GM19240 (cell line): ENCODE measurements around the gene CHCHD4.
"Not testable (repeated sequence)": the region's sequence is repeated elsewhere in the genome, so short reads cannot be mapped to it uniquely, and the experiment has no call there.

Experiments
- DNase-seq: peaks from one replicate; pipeline ENCODE4 v3.0.0; 2011; ENCODE audit warnings: low spot score; ENCODE audit not compliant: insufficient read length

The CHCHD4 gene

DNA sequence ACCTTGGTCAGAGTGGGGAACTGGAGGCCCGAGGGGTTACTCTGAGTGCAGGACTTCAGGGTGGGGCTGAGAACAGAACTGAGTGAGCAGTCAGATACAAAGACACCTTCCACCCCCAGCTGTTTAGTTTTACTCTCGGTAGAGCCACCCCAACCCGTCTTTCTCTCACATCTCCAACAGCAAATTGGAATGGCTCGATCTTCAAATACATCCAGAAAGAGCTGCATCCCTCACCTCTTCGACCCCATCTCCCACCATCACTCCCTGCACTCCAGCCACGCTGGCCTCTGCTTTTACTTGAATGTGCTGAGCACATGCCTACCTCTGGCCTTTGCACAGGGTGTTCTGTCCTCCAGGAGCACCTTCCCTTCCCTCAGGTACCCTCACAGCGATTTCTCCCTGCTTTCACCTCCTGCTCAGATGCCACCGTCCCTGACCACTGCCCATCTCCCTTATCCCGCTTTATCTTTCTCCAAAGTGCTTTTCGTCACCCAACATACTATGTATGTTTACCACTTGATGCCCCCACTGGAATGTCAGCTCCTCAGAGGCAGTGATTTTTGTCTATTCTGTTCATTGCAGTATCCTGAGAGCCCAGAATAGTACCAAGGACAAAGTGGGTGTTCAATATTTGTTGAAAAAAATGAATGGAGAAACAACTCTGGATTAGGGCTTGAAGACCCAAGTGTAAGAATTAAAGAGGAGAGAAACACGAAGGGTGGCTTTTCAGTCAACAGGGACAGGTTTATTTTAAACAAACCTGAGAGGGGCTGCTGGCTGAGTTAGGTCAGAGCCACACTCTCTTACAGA is 4.4 kb downstream of the CHCHD4 start:
- no peak for DNase-seq

DNA sequence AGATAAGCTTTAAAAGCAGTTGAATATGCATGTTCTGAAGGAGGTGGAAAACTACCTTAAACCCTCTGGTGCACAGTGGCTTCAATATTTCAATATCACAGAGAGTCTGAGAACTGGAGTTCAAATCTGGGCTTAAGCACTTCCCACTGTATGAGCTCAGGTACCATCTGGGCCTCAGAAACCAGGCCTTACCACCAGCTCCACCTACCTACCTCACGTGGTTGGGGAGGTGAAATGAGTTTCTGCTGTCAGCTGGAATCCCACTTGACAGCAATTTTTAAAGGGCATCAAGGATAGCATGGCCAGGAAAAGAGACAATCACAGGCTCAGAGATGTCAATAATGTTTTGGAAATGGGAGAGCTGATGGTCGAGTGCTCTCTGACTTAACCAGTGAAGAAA is 5.0 kb downstream of the CHCHD4 start:
- DNase-seq = no peak

DNA sequence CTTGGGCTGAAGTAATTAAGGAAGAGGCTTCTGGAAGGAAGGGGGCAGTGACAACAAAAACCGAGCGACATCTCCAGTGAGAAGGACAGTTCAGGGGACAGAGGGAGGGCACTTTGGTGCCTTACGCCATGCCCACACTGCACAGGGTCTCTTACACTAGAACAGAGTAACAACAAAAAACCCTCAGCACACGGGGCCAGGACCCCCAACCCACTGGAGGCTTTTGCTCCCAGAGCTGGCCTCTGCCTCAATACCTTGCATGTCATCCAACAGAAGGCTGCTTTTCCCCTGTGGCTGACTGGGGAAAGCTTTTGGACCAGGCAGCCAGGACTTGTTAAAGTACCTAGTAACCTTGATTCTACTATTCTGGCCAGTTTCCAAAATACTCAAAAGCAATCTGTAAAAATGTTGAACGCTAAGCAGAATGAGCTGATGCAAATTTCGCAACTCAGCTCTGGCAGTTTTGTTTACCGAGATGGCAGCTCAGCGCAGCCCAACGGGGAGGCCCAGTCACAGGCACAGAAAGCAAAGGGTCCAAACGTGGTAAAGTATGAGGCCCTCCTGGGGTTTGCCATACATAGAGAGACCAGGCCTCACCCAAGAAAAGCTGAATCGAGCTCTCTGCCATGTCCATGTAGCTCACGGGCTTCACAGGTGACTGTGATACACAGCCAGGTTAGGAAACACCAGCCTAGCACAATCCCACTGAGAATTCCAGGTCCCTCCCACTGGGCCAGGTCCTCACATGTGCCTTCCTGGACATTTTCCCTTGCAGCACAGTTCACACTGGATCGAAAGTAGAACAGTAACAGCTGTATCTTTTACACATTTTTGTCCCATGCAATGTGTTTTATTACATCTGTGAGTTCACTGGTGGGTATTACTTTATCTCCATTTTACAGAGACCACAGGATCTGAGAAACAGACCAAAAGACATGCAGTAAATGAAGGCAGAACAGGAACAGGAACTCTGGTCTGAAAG is 6.0 kb downstream of the CHCHD4 start:
- no peak for DNase-seq

DNA sequence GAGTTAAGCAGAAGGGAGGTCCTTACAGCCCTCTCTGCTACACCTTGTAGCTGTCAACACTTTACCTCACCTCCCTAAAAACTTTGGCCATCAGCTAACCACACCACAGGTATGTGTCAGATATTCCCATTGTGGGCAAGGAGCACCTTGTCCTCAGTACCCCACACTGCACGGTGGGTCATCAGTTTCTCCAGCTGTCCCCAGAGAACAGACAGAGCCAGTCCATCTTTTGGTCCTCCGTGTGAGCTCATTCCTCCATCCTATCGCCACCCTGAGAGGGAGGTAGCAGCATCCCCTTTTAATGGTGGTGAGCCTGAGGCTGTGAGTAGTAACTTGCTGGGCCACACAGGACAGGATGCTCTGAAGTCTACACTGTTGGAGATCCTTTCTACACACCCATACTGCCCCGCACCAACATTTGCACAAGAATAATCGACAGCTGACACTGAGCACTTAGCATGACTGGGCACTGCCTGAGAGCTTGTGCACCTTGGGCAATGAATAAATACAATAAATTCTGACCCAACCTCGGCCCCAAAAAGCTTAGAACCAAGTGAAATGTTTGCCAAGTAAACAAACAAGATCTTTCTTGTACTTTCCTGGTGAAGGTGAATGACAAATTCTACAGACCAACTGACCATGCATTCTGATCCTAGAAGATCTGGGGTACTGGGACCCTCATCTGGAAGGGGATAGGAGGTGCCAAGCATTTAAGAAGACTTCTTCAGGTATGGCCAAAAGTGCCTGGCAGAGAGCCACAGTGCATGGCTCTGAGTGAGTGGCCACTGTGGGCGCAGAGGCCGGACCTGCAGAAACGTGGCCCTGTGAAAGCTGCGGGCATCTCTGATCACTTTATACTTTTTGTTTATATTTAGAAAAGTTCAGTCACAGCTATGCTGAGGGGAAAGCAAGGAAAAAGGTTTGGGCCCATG is 6.9 kb downstream of the CHCHD4 start:
- DNase-seq = no peak

DNA sequence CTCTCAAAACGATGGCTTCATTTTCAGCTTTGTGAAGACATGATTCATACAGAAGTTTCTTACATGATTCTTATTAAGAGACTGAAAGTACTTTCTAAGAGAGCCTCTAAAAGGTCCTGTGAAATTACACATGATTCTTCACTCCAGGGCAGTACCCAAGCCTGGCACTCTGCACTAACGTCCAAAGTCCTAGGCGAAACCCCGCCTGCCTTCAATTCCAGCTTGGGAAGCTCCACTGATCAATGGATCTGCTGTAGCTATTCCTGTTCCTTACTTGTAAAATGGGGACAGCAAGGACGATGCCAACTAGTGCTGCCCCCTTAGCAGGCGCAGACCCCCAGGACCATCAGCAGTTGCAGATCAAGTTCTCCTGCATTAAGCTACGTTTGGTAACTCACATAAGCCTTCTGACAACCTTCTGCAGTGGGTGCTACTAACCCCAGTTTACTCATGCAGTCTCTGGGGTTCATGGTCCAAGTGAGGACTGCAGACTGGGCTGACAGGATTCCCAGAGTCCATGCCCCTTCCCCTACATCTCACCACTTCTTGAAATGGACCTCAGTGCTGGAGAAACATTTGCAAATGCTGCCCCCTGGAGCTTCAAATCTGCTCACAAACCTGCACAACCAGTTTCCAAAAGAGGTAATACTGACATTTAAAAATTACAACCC is 10.6 kb downstream of the CHCHD4 start:
- no peak for DNase-seq

DNA sequence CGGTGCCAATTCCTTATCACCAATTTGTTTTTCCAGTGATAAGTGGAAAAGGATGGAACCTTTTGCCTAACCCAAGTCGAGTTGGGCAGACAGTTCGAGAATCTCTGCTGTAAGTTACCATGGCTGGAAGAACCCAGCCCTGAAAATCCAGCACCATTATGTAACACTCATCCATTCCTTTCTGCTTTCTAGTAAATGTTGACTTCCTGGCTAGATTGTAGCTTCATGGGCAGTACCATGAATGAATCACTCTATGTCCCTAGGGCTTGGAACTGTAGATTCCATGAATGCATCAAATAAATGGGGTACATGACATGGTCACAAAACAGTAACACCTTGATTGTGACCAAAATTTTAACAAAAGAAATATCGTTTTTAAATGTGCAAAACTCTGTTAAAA is 14.0 kb downstream of the CHCHD4 start:
- no peak for DNase-seq

DNA sequence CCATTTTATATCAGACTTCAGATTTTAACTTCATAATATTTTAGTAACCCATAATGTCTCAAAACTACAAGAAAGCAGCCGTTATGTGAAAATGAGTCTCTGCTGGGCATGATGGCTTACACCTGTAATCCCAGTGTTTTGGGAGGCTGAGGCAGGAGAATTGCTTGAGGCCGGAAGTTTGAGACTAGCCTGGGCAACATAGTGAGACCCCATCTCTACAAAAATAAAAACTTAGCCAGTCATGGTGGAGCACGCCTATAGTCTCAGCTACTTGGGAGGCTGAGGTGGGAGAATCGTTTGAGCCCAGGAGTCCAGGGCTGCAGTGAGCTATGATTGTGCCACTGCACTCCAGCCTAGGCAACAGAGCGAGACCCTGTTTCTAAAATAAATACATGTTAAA is 14.8 kb downstream of the CHCHD4 start:
- not testable (repeated sequence) for DNase-seq

DNA sequence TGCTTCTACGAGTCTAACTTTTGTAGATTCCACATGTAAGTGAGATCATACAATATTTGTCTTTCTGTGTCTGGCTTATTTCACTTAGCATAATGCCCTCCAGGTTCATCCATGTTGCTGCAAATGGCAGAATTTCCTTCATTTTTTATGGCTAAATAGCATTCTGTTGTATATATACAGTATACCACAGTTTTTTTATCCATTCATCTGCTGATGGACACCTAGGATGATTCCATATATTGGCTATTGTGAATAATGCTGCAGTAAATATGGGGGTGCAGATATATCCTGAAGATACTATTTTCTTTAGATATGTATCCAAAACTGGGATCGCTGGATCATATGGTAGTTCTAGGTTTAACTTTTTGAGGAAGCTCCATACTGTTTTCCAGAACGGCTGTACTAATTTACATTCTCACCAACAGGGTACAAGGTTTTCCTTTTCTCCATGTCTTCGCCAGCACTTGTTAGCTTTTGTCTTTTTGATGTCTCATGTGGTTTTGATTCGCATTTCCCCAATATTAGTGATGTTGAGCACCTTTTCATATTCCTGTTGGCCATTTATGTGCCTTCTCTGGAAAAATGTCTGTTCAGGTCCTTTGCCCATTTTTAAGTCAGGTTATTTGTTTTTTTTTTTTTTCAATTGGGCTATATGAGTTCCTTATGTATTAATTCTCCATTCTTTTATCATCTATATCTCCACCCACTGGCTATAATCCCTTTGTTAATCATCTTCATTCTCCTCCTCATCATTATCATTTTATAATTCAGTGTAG is 26.9 kb downstream of the CHCHD4 start:
- no peak for DNase-seq

DNA sequence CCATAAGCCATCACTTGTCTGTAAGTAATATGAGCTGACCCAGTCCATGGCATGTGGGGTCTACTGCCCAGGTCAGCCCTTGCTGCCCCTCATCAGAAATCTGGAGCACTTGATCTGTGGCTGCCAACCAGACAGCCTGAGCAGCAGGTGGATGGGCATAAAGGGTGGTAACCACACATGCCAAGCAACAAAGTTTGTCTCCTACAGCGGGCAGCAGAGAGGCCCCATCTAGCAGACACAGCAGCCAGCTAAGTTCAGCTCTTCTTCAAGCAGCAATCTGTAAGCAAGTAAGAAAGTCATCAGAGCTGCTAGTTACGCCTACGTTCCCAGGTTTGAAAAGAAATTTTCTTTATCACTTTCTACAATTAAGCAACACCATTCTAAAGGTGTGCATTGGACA is 27.9 kb downstream of the CHCHD4 start:
- DNase-seq = no peak

DNA sequence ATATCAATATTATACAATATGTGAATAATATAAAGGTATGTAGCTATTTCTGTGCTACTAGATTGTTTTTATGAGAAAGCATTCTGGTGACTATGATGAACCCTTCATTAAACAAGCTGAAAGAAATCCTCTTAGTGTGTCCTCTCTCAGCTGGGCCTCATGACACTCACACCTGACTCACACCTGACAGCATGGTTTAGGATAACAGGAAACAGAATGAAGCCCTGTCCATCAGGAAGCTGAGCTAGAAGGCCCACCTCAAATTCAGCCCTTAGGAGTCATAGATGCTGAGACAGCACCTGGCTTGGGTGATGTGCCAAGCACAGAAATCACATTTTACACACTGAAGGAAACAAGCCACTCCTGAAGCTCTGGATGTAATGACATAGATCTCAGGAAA is 30.8 kb downstream of the CHCHD4 start:
- DNase-seq = no peak

DNA sequence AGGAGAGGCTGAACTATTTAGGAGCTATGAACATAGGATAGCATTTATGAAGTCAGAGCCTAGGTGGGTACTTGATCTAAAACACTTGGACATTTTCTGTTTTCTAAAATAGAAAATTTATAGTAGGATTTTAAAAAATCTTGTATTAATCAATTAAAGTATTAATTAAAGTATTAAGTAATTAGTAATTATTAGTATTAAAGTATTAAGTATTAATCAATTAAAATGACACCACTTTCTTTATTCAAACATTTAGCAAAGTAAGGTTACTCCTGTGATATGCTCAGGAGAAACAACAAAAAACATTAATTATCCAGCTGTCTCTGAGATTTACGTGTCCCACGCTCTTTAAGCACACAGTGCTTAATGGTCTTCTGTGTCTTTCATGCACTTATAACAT is 32.2 kb downstream of the CHCHD4 start:
- DNase-seq = no peak

DNA sequence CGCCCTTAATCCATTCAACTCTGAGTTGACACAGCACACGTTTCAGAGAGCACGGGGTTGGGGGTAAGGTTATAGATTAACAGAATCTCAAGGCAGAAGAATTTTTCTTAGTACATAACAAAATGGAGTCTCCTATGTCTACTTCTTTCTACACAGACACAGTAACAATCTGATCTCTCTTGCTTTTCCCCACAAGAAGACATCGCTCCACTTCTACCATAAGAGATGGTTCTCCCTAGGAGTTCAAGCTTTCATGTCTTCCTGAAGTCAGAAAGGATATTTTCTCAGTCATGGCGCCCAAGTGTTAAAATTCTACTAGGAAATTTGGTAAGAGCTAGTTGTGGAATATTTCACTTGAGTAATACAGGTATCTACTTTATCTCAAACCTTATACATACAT is 32.7 kb downstream of the CHCHD4 start:
- not testable (repeated sequence) for DNase-seq

DNA sequence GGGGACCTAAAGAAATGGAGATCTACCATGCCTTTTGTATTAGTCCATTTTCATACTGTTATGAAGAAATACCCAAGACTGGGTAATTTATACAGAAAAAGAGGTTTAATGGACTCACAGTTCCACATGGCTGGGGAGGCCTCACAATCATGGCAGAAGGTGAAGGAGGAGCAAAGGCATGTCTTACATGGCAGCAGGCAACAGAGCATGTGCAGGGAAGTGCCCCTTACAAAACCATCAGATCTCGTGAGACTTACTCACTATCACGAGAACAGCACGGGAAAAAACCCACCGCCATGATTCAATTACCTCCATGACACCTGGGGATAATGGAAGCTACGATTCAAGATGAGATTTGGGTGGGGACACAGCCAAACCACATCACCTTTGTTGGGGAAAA is 37.2 kb downstream of the CHCHD4 start:
- not testable (repeated sequence) for DNase-seq

DNA sequence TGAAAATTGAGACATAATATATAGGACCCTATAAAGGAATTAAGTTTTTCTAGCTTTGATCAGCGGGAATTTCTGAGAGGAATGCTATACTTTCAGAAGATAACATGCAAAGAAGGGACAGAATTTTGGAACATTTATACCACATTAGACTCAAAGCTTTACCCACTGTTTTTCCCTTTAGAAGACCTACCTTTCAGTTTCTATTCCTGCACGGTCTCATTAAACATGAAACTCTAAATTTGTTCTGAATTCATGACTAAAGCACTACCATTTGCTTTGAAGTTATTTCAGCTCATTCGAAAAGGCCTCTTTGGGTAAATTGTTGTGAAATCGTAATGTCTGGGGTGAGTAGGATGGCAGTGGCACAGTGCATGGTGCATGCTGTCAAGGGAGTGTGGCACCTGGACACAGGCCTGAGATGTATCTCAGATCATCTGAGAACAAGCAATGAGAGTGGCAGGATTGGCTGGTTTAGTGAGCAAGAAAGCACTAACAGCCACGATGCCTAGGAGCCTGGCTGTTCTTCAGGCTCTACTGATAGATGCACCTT is 42.5 kb downstream of the CHCHD4 start:
- no peak for DNase-seq

DNA sequence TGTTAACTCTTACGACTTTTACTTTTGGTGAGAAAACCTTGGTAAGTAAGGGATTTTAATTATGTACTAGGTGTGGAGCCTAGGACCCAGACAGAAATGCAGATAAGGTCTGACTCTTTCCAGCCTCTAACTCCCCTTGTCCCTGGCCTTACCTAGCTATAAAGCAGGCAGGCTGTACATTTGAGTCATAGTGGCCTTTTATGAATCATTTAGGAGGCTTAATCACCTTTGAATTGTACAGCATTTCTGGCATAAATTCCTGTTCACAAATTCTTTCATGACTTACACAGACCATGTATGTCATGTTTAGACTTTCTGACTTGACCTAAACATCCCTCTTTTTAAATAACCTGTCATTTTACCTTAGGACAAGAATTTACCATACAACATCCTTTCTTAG is 47.4 kb downstream of the CHCHD4 start:
- no peak for DNase-seq

DNA sequence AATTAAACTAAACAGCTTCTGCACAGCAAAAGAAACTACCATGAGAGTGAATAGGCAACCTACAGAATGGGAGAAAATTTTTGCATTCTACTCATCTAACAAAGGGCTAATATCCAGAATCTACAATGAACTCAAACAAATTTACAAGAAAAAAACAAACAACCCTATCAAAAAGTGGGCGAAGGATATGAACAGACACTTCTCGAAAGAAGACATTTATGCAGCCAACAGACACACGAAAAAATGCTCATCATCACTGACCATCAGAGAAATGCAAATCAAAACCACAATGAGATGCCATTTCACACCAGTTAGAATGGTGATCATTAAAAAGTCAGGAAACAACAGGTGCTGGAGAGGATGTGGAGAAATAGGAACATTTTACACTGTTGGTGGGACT is 49.4 kb downstream of the CHCHD4 start:
- not testable (repeated sequence) for DNase-seq

DNA sequence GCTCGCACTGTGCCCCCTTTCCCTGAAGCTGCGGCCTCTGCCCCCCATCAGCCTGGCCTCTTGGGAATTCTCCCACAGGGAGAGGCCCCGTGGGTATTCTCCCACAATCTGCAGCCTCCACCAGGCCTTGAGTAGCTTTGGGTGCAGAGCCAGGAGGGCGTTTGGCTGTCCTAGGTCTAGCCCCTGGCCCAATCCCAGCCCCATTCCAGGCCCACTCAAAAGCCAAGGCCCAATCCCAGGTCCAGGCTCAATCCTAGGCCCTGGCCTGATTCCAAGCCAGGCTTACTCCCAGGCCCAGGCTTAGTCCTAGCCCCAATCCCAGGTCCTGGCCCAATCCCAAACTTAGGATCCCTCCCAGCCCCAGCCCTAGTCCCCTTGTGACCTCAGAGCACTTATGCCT is 59.8 kb downstream of the CHCHD4 start:
- no peak for DNase-seq

DNA sequence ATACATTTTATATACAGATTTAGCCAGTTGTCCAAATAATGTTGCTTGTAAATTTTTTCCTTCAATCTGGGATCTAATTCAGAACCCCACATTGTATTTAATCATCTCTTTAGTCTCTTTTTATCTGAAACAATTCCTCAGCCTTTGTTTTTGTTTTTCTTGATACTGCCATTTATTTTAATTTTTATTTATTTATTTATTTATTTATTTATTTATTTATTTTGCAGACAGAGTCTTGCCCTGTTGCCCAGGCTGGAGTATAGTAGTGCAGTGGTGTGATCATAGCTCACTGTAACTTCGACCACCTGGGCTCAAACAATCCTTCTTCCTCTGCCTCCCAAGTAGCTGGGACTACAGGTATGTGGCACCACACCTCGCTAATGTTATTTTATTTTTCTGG is 61.5 kb downstream of the CHCHD4 start:
- no peak for DNase-seq
